ENCODE measurements around the gene PCNX1.

- TF ChIP-seq POLR2AphosphoS5 (IDR thresholded peaks at IDR 0.05; ENCODE audit: low read depth, low read length) (no peak), FOXP2 (optimal IDR thresholded peaks at IDR 0.05; ENCODE audit: borderline replicate concordance, extremely low read depth, extremely low read length, insufficient read depth) (no peak), TAF1 (IDR thresholded peaks at IDR 0.05; ENCODE audit: borderline replicate concordance, insufficient read depth, low read length) (no peak), SIN3A (IDR thresholded peaks at IDR 0.05; ENCODE audit: borderline replicate concordance, insufficient read depth, low read length) (no peak)
These were observed 36.3 kb upstream of the PCNX1 start for GRCh38 chr14:70871001-70871400.

Measured in PFSK-1 (cell line).